Measurements from ENCODE around the gene ARGLU1. TPM values are rescaled to one million over a fixed set of nuclear protein-coding genes. Genes with fewer than 3 reads are reported as not detected.

Gene ARGLU1
- total and polyA plus RNA-seq, 5 experiments from 2014 or later = 37.0 to 294 (median 46.3) TPM

GRCh38 chr13:106514928-106515634, 52.9 kb downstream of the ARGLU1 start:
- peaks cover 8 to 54% (median 23%) of the 10 kb centered on the region in 5 donors for H3K27me3 Mint-ChIP-seq
- H3K4me1 Mint-ChIP-seq = no peaks in the 10 kb centered on the region
- DNase-seq (no peak), ATAC-seq (no peak)
- no peak overlapping the region for H3K4me3 Mint-ChIP-seq
- POLR2A ChIA-PET = no interaction called here
- H3K36me3 Mint-ChIP-seq = no peaks in the 10 kb centered on the region
- H3K27ac Mint-ChIP-seq = no peak overlapping the region
- no peaks in the 10 kb centered on the region for H3K9me3 Mint-ChIP-seq

GRCh38 chr13:106513025-106513983, 54.6 kb downstream of the ARGLU1 start:
- DNase-seq (no peak), ATAC-seq (no peak)
- Mint-ChIP-seq H3K27ac (no peak overlapping the region), H3K36me3 (no peaks in the 10 kb centered on the region), H3K4me3 (no peak overlapping the region), H3K27me3 (peaks cover 8 to 54% (median 22%) of the 10 kb centered on the region in 5 donors), H3K4me1 (no peaks in the 10 kb centered on the region), H3K9me3 (no peaks in the 10 kb centered on the region)
- POLR2A ChIA-PET = no interaction called here

GRCh38 chr13:106507560-106508274, 60.2 kb downstream of the ARGLU1 start:
- Mint-ChIP-seq H3K27ac (no peak overlapping the region), H3K36me3 (no peaks in the 10 kb centered on the region), H3K27me3 (peaks cover 3 to 14% (median 7%) of the 10 kb centered on the region in 5 donors), H3K4me1 (peaks cover 0 to 3% (median 0%) of the 10 kb centered on the region in 4 donors), H3K4me3 (no peak overlapping the region), H3K9me3 (no peaks in the 10 kb centered on the region)
- DNase-seq (no peak), ATAC-seq (no peak)
- POLR2A ChIA-PET = no interaction called here

GRCh38 chr13:106506286-106506685, 61.7 kb downstream of the ARGLU1 start:
- POLR2A ChIA-PET = no interaction called here
- Mint-ChIP-seq H3K4me1 (peaks cover 0 to 3% (median 0%) of the 10 kb centered on the region in 4 donors), H3K36me3 (no peaks in the 10 kb centered on the region), H3K4me3 (no peak overlapping the region), H3K27ac (no peak overlapping the region), H3K9me3 (no peaks in the 10 kb centered on the region), H3K27me3 (peaks cover 3 to 19% (median 9%) of the 10 kb centered on the region in 5 donors)
- DNase-seq (no peak), ATAC-seq (no peak)

- Mint-ChIP-seq H3K27me3 (peaks cover 3 to 13% (median 9%) of the 10 kb centered on the region in 5 donors), H3K4me1 (peaks cover 0 to 3% (median 0%) of the 10 kb centered on the region in 4 donors), H3K36me3 (no peaks in the 10 kb centered on the region), H3K27ac (no peak overlapping the region), H3K9me3 (no peaks in the 10 kb centered on the region), H3K4me3 (no peak overlapping the region)
- DNase-seq (no peak), ATAC-seq (no peak)
- POLR2A ChIA-PET = no interaction called here
These were observed 62.2 kb downstream of the ARGLU1 start for GRCh38 chr13:106505732-106506131.

GRCh38 chr13:106505295-106505694, 62.6 kb downstream of the ARGLU1 start:
- POLR2A ChIA-PET = no interaction called here
- Mint-ChIP-seq H3K27me3 (peaks cover 4 to 16% (median 10%) of the 10 kb centered on the region in 5 donors), H3K36me3 (no peaks in the 10 kb centered on the region), H3K9me3 (no peaks in the 10 kb centered on the region), H3K4me3 (no peak overlapping the region), H3K27ac (no peak overlapping the region), H3K4me1 (peaks cover 0 to 3% (median 0%) of the 10 kb centered on the region in 4 donors)
- no peak for DNase-seq
- ATAC-seq = no peak

GRCh38 chr13:106503730-106504453, 64.0 kb downstream of the ARGLU1 start:
- POLR2A ChIA-PET = no interaction called here
- H3K9me3 Mint-ChIP-seq = no peaks in the 10 kb centered on the region

GRCh38 chr13:106503272-106503671, 64.7 kb downstream of the ARGLU1 start:
- Mint-ChIP-seq H3K27me3 (peaks cover 6 to 28% (median 17%) of the 10 kb centered on the region in 5 donors), H3K27ac (no peak overlapping the region), H3K36me3 (no peaks in the 10 kb centered on the region), H3K9me3 (no peaks in the 10 kb centered on the region), H3K4me3 (no peak overlapping the region), H3K4me1 (peaks cover 0 to 3% (median 0%) of the 10 kb centered on the region in 4 donors)
- POLR2A ChIA-PET = no interaction called here
- ATAC-seq = no peak
- no peak for DNase-seq

More at GRCh38 chr13:106503730-106504453, 64.0 kb downstream of the ARGLU1 start:
- Mint-ChIP-seq H3K4me3 (no peak overlapping the region), H3K4me1 (peaks cover 0 to 3% (median 0%) of the 10 kb centered on the region in 4 donors), H3K36me3 (no peaks in the 10 kb centered on the region), H3K27ac (no peak overlapping the region), H3K27me3 (peaks cover 4 to 22% (median 17%) of the 10 kb centered on the region in 5 donors)
- DNase-seq (no peak), ATAC-seq (no peak)

GRCh38 chr13:106500445-106500844, 67.5 kb downstream of the ARGLU1 start:
- Mint-ChIP-seq H3K27ac (no peak overlapping the region), H3K4me3 (no peak overlapping the region), H3K9me3 (no peaks in the 10 kb centered on the region), H3K36me3 (no peaks in the 10 kb centered on the region), H3K27me3 (peaks cover 16 to 53% (median 33%) of the 10 kb centered on the region in 5 donors), H3K4me1 (no peaks in the 10 kb centered on the region)
- ATAC-seq = no peak
- no peak for DNase-seq
- POLR2A ChIA-PET = no interaction called here

GRCh38 chr13:106499896-106500295, 68.0 kb downstream of the ARGLU1 start:
- ATAC-seq = no peak
- no peaks in the 10 kb centered on the region for H3K4me1 Mint-ChIP-seq
- peaks cover 17 to 56% (median 35%) of the 10 kb centered on the region in 5 donors for H3K27me3 Mint-ChIP-seq
- no peaks in the 10 kb centered on the region for H3K9me3 Mint-ChIP-seq
- no peak overlapping the region for H3K27ac Mint-ChIP-seq
- POLR2A ChIA-PET = no interaction called here
- H3K36me3 Mint-ChIP-seq = no peaks in the 10 kb centered on the region
- no peak overlapping the region for H3K4me3 Mint-ChIP-seq
- no peak for DNase-seq

GRCh38 chr13:106499113-106499512, 68.8 kb downstream of the ARGLU1 start:
- H3K27me3 Mint-ChIP-seq = peaks cover 18 to 56% (median 35%) of the 10 kb centered on the region in 5 donors
- POLR2A ChIA-PET = no interaction called here
- no peaks in the 10 kb centered on the region for H3K4me1 Mint-ChIP-seq
- ATAC-seq (no peak), DNase-seq (no peak)
- H3K9me3 Mint-ChIP-seq = no peaks in the 10 kb centered on the region
- H3K4me3 Mint-ChIP-seq = no peak overlapping the region
- H3K27ac Mint-ChIP-seq = no peak overlapping the region
- H3K36me3 Mint-ChIP-seq = no peaks in the 10 kb centered on the region

GRCh38 chr13:106498571-106498970, 69.4 kb downstream of the ARGLU1 start:
- no peak overlapping the region for H3K4me3 Mint-ChIP-seq
- no peak overlapping the region for H3K27ac Mint-ChIP-seq
- POLR2A ChIA-PET = no interaction called here
- peaks cover under 1 to 5% (median 4%) of the 10 kb centered on the region in 4 donors for H3K4me1 Mint-ChIP-seq
- ATAC-seq (no peak), DNase-seq (no peak)
- H3K9me3 Mint-ChIP-seq = no peaks in the 10 kb centered on the region
- peaks cover 23 to 61% (median 40%) of the 10 kb centered on the region in 5 donors for H3K27me3 Mint-ChIP-seq
- H3K36me3 Mint-ChIP-seq = no peaks in the 10 kb centered on the region
